GM18511 (cell line): ENCODE measurements around the gene TBKBP1.
A peak's percentile ranks its signal among the peaks of the same experiment; 100 is the strongest.

Source experiments
- ATAC-seq: cut with Tn5 transposase; IDR thresholded peaks from one replicate; pipeline ENCODE4 v1.9.1; 2021; ENCODE audit warnings: mild to moderate bottlenecking, moderate library complexity; ENCODE audit not compliant: unreplicated experiment

The TBKBP1 gene

DNA sequence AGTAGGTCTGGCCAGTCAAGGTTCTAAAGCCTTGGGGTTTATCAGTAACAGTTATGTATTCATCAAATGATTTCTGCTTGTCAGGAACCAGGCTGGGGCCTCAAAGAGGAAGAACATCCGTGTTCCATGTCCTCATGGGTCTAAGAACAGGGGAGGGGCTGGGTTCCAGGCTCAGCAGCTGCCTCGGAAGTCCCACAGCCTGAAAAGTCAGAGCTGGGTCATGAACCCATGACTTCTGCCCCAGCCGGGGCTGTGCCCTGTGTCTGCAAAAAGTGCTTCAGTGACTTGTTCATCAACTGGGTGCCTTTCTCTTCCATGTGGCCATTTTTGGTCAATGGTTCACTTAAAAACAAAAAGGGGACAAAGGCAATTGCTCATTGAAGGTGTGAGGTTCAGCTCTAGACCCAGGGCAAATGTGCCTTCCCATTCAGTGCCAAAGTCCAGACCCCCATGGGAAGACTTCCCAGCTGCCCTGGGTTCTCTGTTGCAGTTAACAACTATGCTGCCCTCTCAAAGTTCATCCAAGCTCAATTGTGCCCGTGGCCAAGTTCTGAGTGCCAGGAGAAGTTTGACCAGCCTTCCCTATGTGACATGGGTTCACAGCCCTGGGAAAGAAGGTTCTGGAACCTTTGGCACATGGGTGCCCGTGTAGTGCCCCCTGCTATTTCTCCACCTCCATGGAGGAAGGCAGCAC, 18.5 kb downstream of the TBKBP1 start:
- ATAC-seq = no peak

DNA sequence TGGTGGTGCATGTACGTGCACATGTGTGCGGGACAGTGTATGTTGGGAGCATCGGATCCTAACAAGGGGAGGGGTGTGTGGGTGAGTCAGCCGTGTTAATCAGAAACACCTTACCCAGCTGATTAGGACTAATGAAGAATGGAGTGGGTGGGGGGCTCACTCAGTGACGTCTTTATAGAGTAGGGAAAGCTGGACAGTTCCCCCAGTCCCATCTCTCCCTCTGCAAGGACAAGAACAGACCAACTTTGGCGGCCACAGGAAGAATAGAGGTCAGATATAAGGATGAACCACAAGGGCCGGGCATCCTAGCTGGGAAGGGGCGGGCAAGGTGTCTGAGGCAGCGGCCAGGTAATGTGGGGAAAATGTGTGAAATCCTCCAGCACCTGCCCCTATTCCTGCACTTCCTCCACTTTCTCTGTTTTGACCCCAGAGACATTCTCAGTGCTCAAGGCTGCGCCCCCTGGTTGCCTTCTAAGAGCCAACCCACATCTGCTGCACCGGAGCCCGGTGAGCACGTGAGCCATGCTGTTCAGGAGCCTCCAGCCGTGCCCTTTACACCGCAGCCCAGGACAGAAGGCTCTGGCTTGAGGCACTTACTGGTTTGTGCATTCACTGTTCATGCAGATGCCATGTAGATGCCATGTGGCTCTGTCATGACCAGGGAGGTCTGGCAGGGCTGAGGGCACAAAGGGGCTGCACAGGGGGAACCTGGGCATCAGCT, 20.2 kb downstream of the TBKBP1 start:
- ATAC-seq = no peak

DNA sequence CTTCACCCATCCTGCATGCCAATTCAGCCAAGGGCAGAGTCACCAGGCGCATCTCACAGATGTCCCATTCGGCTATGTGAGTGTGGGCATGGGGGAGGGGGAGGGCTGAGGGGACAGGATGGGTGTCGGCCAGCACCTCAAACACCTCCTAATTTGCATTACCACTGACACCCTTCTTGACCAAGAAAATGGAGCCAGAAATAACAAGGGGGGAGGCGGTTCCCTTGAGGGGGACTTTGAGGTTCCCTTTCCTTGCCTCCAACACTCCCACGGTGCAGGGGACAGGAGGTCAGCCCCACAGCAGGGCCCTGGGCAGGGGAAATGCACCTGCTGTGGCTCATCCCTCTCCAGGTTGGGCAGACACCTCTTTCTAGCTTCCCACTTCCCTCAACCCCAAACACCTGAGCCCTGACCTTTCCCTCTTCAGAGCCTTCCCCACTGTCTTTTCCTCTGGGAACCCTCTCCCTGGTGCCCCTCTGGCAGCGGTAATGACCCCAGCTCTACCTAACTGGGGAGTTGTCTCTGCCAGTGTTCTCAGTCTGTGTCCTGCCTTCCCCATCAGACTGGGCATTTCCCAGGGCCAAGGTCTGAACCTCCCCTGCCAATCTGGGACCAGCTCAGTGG, 20.9 kb downstream of the TBKBP1 start:
- peak; percentile 46 for ATAC-seq

DNA sequence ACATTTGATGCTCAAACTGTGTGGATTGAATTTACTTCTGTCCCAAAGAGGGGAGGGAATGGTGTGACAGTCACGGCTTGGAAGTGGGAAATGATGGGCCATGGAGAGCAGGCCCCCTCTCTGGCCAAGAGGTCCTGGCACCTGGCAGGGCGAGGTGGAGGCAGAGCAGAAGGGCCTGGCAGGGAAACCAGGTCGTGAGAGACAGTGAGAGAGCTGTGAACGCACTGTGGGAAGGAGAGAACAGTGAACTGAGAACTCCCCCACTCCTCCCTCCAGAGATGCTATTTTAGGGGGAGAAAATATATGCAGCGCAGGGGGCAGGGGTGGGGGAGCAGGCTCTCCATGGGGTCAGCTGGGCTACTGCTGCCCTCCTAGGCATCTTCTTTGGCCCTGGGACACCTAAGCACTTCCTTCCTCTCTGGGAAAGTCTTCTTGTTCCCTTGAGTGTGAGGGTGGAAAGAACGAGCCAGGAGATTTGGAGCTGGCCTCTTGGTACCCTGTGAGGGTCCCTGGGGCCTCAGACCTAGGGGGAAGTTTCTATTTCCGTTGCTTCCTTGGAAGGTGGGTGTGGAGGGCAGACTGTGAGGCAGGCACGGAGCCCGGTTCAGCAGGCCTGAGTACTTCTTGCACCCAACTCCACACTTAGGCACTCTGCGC, 21.8 kb downstream of the TBKBP1 start:
- ATAC-seq = no peak

DNA sequence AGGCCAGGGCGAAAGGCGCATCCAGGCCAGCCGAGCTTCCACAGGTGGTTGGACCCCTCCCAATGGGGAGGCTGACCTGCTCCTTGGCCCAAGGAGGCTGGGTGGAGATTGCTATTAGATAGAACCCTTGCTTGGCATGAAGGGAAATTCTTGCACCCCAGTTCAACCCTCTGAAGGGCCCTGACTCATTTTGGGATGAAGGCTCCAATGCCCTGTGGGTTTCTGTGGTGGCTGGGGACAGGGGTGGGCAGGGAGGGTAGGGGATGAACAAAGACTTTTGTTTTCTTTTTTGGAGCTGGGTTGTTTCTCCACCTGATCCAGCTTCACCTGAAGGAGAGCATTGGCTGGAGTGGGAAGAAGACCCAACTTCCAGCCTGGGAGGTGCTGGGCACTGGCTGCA, 22.4 kb downstream of the TBKBP1 start:
- no peak for ATAC-seq

DNA sequence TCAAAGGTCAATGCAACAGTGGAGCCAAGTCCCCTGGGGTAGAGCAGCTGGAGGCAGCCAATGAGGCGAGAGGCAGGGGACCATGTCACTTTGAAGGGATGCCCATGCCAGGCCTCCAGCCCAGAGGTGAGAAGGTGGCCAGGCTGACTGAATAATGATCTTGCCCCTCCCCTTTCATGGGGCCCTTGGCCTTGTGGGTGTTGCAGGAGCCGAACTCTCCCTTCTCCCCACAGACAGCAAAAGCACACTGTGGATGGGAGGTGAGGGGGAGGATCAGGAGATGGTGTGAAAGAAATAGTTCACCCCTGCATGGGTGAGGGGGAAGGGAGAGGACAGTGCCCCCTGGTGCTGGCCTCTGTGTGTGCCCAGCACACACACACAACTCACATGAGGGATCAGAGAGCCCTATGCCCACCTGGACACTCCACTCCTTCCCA, 23.3 kb downstream of the TBKBP1 start:
- no peak for ATAC-seq

DNA sequence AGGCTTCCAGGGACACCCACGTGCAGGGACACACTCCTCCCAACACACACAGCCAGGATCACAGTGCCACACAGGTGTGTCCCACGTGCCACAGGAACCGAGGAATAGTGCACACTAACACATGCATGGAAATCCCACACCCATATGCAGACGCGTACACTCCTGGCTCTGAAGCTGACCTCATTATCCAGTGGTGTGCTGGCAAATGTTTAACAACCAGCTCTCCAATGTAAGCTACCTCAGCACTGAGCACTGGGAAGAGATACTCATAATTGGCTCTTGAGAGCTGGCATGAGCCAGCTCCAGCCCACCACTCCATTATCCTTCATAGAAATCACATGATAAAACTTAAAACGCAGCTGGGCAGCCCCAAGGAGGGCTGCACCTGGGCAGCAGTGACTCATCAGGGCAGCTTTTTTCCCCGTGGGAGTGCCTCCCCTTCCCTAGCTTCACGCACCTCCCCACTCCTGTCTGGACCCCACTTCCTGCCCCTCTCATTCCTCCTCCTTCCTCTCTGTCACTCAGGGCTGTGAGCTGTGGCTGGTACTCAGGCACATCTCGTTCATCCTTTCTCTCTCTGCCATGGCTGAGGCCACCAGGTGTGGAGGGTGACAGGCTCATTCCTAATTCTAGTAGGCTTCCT, 24.1 kb downstream of the TBKBP1 start:
- ATAC-seq = no peak

DNA sequence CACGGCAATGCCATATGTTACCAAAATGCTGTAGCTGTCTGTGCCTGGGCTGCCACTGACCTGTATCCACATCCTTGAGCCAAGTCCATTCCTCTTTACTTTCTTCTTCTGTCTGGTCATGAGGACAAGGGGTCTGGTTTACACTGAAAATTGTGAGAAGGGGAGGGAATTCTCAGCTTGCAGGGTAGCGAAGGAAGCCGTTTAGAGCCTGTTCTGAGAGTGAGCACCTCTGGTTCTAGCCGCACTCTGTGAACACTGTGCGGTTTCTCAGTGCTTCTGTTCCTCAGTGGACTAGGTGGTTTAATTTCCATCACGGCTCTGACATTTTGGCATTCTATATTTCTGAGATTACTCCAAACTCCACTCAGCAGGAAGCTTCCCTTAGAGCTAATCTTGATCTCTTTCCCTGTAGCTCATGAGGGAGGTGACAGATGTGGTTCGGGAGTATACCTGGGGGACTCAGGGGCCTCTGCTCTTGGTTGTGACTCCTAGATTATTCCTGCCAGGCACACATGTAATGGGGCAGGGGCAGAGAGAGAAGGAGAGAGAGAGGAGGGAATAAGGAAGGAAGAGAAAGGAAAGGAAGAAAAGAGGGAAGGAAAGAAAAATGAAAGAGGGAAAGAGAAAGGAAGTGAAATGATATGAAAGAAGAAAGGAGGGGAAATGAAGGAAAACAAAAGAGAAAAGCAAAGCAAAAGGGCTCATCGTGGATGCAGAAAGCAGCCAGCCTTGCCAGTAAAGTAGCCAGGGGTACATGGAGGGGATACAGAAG, 24.9 kb downstream of the TBKBP1 start:
- no peak for ATAC-seq

DNA sequence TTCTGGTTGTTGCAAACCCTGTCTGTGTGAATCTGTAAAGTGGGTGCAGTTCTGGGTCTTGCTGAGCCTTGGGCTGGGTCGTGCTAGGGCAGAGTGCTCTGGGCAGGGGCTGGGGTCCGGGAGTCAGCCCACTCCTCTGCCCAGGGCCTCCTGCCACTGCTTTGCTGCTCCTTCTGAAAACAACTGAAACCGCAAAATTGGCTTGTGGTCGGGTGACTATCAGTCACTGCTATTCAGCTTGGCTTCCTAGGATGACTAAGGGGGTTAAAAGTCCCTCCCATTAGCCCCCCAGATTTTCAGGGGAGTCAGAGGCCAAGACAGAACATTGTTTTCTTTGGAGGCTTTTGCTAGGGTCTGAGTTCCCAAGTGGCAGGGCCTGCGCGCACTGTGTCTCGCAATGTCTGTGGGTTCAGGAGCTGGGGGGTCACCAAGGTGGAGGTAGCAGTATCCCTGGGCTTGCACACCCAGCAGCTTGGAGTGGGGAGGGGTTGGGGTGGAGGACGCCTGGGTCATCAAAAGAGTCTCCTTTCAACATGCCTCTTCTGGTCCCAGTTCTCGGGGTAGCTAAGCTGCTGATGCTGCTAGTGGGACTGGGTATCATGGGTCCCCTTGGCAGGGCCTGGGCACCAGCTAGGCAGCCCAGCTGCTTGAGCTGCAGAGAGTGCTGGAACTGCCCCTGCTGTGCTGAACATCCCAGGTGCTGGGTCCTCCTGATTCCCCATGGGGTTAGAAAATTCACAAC, 25.6 kb downstream of the TBKBP1 start:
- ATAC-seq = no peak

DNA sequence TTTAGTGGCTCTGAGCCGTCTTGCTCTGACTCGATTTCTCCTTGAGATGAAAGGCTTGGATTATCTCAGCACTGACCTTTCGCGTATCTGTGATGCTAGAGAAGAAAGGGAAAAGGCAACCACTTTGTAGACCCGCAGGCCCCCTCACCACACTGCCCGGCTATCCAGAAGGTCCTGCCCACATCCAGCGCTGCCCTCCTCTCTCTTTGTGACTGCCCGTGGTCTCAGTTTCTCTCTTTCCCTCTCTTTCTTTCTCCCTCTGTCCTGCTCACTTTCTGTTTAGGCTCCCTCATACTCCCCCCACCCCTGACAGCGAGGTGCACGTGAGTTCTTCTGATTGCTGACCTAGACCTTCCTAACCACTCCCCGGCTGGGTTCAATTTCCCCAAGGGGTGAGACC, 26.2 kb downstream of the TBKBP1 start:
- no peak for ATAC-seq

DNA sequence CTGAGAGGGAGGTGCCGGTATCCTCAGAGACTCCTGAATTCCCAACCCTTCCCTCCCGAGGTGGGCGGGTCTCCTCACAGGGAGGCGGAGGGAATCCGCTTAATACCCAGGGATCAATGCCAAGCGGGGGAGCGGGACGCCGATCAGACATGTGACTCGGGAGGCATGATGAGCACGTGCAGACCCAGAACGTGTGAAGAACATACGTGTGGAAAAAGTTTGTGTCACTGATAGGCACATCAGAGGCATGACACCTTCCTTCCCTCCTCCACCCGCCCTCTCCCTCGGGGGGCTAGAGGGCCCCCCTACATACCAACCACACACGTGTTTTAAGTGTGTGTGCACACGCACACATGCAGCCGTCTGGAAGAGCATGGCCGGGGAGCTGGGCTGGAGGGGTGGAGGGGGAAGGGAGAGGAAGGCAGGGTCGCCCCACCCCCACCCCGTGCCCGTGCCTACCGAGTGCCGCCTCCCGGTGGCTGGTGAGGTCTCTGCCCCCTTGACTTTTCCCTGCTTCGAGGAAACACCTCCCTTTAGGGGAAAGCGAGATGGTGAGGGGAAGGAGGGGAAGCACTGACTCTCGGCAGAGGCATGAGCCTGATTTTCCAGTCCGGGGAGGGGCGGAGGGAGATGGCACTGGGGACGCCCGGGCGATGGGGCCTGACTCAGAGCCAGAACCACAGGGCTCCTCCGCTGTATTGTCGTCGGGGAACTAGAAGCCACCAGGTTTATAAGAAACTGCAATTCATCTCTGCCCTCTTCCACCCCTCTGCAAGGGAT, 27.0 kb downstream of the TBKBP1 start:
- ATAC-seq = no peak

DNA sequence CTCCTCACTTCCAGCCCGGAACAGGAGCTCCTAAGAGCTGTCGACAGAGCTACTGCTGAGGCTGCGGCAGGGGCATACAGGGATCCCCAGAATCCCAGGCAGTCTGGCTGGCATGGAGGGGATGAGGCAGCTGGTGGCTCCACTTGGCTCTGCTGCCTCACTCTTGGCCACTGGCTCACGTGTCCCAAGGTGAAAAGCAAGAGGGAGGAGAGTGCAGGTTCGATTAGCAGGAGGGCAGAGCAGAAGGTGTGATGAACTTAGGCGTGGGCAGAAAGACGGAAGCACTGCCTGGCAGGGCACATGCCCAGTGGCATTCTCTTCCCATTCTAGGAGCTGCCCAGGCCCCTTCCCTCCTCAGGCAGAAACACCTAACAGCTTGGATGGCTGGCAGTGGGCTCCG, 27.8 kb downstream of the TBKBP1 start:
- ATAC-seq = no peak

DNA sequence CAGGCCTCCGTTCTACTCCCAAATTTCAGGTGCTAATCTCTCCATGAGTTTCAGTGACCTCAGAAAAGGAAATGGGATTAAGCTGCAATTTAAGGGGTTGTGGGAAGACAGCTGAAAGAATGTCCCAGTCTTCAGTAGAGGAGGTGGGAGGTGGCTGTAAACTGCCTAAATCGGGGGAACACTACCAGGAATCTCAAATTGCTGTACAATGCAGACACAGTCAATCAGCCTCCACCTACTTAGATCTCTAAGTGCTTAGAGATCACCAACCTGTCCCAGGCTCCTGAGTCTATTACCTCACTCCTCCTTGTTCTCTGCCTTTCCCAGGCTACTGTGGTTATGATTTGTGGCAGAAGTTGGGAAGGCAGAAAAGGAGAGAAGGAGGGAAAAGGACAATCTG, 30.7 kb downstream of the TBKBP1 start:
- ATAC-seq = no peak

DNA sequence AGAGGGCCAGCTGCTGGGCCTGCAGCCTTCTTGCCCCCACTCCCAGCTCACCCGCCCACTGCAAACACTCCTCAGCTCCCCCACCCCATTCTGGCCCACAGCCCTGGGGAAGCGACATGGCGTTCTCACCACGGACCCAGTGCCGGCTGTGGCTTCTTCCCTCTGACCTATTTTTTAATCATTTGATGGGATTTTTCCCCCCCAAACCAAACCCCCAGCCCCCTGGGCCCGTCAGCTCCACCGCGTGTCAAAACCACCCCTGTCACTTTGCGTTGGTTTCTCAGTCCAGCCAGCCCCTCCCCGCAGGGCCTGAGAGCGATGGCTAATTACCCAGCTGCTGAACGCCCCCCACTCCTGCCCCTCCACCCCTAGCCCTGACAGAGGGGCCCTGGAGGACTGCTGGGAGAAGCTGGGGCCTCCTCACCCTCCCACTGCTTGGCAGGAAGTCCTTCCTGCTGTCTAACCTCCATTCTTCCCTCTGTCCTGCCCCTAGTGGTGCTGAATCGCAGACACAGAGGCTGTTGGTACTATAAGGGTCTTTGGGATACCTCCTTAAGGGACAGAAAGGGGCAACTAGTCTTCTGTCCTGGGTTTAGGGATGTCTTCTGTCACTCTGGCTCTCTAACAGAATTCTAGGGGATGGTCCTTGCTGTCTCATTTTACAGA, 31.6 kb downstream of the TBKBP1 start:
- no peak for ATAC-seq

DNA sequence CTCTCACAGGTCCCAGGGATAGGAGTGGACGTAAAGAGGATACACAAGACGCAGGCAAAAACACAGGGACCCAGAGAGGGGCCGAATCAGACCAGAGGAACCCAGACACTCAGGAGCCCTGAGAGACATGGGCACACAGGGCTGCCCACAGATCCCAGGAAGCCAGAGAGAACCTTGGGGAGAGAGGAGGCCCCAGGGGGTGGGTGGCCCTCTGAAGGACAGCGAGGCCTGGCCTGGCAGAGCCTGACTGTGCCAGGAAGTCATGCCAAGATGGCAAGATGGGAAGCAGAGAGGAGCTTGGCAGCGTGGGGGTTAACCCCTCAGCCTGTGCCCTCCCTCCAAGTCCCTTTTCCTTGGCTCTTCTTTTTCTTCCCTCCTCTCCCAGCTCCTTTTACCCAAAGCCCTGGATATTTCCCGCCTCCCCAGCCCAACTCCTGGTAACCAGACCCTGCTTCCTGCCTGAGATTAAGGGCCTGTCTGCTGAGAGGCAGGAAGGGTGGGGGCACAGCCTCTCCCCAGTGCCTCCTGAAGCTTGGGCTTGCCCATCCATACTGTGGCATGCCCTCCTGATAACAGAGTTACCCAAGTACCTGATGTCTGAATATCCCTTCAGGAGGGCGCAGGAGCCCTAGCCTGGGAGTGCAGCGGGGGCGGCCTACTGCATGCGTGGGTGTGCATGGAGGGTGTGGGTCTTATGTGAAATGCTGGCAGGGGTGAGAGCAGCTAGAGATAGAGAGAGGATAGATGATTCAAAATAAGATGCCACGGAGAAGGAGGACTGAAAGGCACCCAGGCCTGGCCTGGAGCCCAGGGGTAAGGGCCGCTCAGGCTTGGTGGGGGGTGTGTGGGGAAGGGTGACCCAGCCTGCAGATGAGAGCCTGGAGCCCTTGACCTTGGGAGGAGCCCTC, 33.1 kb downstream of the TBKBP1 start:
- ATAC-seq = no peak

DNA sequence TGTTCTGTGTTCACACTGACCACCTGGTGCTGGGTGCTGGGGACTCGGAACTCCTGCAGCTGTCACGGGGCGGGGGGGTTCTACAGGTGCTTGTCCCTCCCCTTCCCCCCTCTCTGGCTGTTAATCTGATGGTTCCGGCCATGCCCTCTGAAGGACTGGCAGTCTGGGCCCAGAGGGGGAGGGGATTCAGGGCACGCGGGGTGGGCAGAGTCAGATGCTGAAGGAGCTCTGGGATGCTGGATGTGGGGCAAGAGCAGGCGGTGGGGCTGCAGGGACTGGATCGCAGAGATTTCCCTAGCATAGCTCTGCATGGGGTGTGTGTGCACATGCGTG, 33.7 kb downstream of the TBKBP1 start:
- no peak for ATAC-seq

DNA sequence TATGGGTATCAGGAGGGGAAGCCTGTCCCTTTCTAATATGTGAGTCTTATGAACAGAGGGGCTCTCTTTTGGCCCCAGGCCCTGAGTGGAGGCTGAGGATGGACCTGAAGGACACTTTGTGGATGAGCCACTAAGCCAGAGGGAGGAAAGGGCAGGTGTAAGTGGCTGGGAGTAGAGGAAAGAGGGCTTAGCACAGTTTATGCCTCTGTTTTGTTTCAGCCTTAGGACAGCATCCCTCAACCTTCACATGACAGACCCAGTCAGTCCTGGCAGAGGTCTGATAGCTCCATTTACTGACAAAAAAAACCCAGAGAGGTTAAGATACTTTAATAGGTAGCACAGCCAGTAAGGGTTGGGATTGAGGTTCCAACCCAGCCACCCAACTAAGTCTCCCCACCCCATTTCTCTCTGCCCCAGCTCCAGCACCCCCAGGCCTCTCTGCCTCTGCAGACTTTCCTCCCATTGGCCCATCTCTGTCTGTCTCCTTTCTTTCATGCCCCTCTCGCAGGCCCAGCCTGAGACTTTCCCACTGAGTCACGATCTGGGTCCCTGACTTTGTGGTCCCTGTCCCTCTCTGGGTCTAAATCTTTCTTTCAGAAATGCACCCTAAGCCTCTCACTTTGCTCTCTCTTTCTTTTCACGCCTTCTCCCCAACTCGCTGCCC, 34.4 kb downstream of the TBKBP1 start:
- no peak for ATAC-seq
